Measurements from ENCODE around the gene DOK5. TPM values are rescaled to one million over a fixed set of nuclear protein-coding genes. Genes with fewer than 3 reads are reported as not detected.

The DOK5 gene
- total RNA-seq, 2 experiments from 2014 or later = not detected

DNA sequence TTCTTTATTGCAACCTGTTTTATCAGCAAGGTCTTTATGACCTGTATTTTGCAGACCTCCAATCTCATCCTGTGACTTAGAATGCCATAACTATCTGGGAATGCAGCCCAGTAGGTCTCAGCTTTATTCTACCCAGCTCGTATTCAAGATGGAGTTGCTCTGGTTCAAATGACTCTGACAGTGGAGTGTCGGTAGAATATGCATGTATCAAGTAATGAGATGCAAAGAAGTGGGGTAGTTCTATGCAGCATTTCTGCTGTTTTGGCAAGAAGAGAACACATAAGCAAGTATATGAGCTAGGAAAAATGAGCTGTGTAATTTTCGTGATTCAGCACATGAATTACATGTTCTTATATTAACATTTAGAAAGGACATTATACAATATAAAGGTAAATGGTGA lies 185.9 kb downstream of the DOK5 start:
- Mint-ChIP-seq H3K4me3 (no peak overlapping the region), H3K9me3 (no peaks in the 10 kb centered on the region), H3K27me3 (peaks cover 40% of the 10 kb centered on the region), H3K27ac (no peak overlapping the region), H3K36me3 (ENCODE audit: low read depth) (no peaks in the 10 kb centered on the region), H3K4me1 (ENCODE audit: low read depth) (no peaks in the 10 kb centered on the region)
- H3K4me3 ChIP-seq (ENCODE audit: low read length) = no peak overlapping the region
- TF ChIP-seq, protein P1, sequence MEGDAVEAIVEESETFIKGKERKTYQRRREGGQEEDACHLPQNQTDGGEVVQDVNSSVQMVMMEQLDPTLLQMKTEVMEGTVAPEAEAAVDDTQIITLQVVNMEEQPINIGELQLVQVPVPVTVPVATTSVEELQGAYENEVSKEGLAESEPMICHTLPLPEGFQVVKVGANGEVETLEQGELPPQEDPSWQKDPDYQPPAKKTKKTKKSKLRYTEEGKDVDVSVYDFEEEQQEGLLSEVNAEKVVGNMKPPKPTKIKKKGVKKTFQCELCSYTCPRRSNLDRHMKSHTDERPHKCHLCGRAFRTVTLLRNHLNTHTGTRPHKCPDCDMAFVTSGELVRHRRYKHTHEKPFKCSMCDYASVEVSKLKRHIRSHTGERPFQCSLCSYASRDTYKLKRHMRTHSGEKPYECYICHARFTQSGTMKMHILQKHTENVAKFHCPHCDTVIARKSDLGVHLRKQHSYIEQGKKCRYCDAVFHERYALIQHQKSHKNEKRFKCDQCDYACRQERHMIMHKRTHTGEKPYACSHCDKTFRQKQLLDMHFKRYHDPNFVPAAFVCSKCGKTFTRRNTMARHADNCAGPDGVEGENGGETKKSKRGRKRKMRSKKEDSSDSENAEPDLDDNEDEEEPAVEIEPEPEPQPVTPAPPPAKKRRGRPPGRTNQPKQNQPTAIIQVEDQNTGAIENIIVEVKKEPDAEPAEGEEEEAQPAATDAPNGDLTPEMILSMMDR (IDR thresholded peaks at IDR 0.05) = no peak
- intact Hi-C loops (cut with DNase I, micrococcal nuclease) = no loop called here
- no peaks in the 10 kb centered on the region for H3K4me1 ChIP-seq (ENCODE audit: insufficient read depth, low read length)
- H3K36me3 ChIP-seq (ENCODE audit: insufficient read depth, low read length) = no peaks in the 10 kb centered on the region
- POLR2A ChIA-PET = no interaction called here
- DNase-seq = no peak
- no peaks in the 10 kb centered on the region for H3K9me3 ChIP-seq (ENCODE audit: control insufficient read depth in 1 of 2, insufficient read depth in 1 of 2, low read length in 2 of 2)
- ATAC-seq (ENCODE audit: poor library complexity) = no peak
- H3K27me3 ChIP-seq (ENCODE audit: control insufficient read depth in 1 of 2, insufficient read depth in 2 of 2, low read length in 2 of 2) = peaks cover 3 to 9% of the 10 kb centered on the region in 2 experiments
- CTCF ChIA-PET = no interaction called here
- H3K27ac ChIP-seq (ENCODE audit: low read depth in 1 of 2, low read length in 2 of 2) = no peak overlapping the region

DNA sequence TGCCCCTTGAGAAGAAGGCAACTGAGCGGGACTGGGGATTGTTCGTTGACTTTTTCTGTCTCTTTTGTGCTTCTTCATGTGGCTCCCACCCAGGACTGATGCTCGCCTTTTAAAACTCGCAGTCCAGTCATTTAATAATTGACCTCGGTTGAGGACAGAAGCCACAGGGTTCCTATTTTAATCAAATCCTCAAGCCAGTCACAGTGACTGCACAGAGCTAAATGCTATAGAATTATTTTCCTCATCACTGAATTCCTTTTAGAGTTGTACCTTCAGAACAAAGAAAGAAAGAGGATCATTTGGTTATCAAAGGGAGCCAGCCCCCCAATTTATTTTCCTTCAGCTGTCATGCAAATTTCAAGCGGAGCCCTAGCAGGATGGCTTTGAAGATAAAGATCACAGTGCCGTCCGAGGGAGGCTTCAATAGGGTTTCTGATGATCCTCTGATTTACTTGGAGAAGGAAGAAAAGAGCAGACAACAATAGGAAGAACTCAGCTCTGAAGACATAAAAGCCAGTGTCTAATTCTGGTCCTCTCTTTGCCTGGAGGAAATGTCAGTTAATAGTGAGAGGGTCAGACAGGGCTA lies 186.6 kb downstream of the DOK5 start:
- H3K27me3 Mint-ChIP-seq = peaks cover 39% of the 10 kb centered on the region
- H3K27me3 ChIP-seq (ENCODE audit: control insufficient read depth in 1 of 2, insufficient read depth in 2 of 2, low read length in 2 of 2) = peaks cover 3 to 9% of the 10 kb centered on the region in 2 experiments
- H3K9me3 ChIP-seq (ENCODE audit: control insufficient read depth in 1 of 2, insufficient read depth in 1 of 2, low read length in 2 of 2) = no peaks in the 10 kb centered on the region

DNA sequence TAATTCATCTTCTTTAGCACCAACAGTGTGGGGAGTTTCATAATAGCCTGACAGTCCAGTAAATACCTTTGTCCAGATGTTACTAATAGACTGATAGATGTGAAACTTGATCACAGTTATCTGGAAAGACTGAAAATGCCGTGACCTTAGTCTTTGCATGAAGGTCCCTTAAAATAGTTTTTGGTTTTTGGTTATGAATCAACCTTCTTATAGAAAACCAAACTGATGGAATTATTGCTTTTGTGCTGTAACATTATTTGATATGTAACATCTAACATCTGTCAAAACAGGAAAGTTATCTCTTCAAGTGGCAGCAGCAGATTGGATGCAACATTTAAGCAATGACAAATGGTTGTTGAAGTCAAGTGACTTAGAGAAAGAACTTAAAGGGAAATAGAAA lies 190.4 kb downstream of the DOK5 start:
- Mint-ChIP-seq H3K9me3 (peaks cover 2% of the 10 kb centered on the region), H3K36me3 (ENCODE audit: low read depth) (no peaks in the 10 kb centered on the region), H3K27me3 (peaks cover 50% of the 10 kb centered on the region), H3K4me3 (no peak overlapping the region), H3K27ac (no peak overlapping the region), H3K4me1 (ENCODE audit: low read depth) (no peaks in the 10 kb centered on the region)
- intact Hi-C loops (cut with DNase I, micrococcal nuclease) = no loop called here
- CTCF ChIA-PET = no interaction called here
- POLR2A ChIA-PET = no interaction called here
- TF ChIP-seq, protein P1 (IDR thresholded peaks at IDR 0.05) = no peak
- no peaks in the 10 kb centered on the region for H3K9me3 ChIP-seq (ENCODE audit: control insufficient read depth in 1 of 2, insufficient read depth in 1 of 2, low read length in 2 of 2)
- H3K27me3 ChIP-seq (ENCODE audit: control insufficient read depth in 1 of 2, insufficient read depth in 2 of 2, low read length in 2 of 2) = peaks cover 3 to 9% of the 10 kb centered on the region in 2 experiments
- no peaks in the 10 kb centered on the region for H3K36me3 ChIP-seq (ENCODE audit: insufficient read depth, low read length)
- H3K4me1 ChIP-seq (ENCODE audit: insufficient read depth, low read length) = peaks cover 6% of the 10 kb centered on the region
- no peak overlapping the region for H3K27ac ChIP-seq (ENCODE audit: low read depth in 1 of 2, low read length in 2 of 2)
- no peak overlapping the region for H3K4me3 ChIP-seq (ENCODE audit: low read length)
- ATAC-seq (ENCODE audit: poor library complexity) (no peak), DNase-seq (no peak)

More for the DNA sequence above, 186.6 kb downstream of the DOK5 start:
- H3K4me1 Mint-ChIP-seq (ENCODE audit: low read depth) = no peaks in the 10 kb centered on the region
- no peak overlapping the region for H3K27ac Mint-ChIP-seq
- POLR2A ChIA-PET = no interaction called here
- Histone ChIP-seq H3K4me1 (ENCODE audit: insufficient read depth, low read length) (no peaks in the 10 kb centered on the region), H3K36me3 (ENCODE audit: insufficient read depth, low read length) (no peaks in the 10 kb centered on the region), H3K4me3 (ENCODE audit: low read length) (no peak overlapping the region), H3K27ac (ENCODE audit: low read depth in 1 of 2, low read length in 2 of 2) (no peak overlapping the region)
- DNase-seq (no peak), ATAC-seq (ENCODE audit: poor library complexity) (no peak)
- H3K36me3 Mint-ChIP-seq (ENCODE audit: low read depth) = no peaks in the 10 kb centered on the region
- intact Hi-C loops (cut with DNase I, micrococcal nuclease) = no loop called here
- TF ChIP-seq, protein P1 (IDR thresholded peaks at IDR 0.05) = no peak
- H3K4me3 Mint-ChIP-seq = no peak overlapping the region
- H3K9me3 Mint-ChIP-seq = no peaks in the 10 kb centered on the region
- CTCF ChIA-PET = interaction anchor here (0.5 kb wide), 1 partner anchor 43 kb away, joined by 3 read pairs; no protein-coding TSS in a partner anchor
